BJ (cell line): ENCODE data around the gene LHFPL2. TPM values are rescaled to one million over a fixed set of nuclear protein-coding genes. Genes with fewer than 3 reads are reported as not detected.
A peak's percentile ranks its signal among the peaks of the same experiment; 100 is the strongest.

Experiments
- CTCF ChIA-PET: fragments of 350-600 bp; formaldehyde crosslinking; extraction: SDS; loops from one replicate; lab custom pipeline; 2021; ENCODE audit warnings: antibody characterized with exemption, inconsistent platforms; lab: Yijun Ruan, JAX
- POLR2A ChIA-PET: fragments of 300-600 bp; sonication (Branson Sonifier 250); formaldehyde crosslinking; extraction: SDS; loops from one replicate; lab custom pipeline; 2021; ENCODE audit warnings: antibody characterized with exemption; lab: Charles Lee
- DNase-seq: peaks from one replicate; pipeline ENCODE4 v3.0.0-alpha.2; 2011; ENCODE audit warnings: low read depth
- H3K27me3 ChIP-seq: 2 replicates; pipeline ENCODE4 v1.6.0; 2011; ENCODE audit warnings: low read length; ENCODE audit not compliant: control insufficient read depth, insufficient read depth
- H3K36me3 ChIP-seq: 2 replicates; pipeline ENCODE4 v1.5.1; 2011; ENCODE audit warnings: low read length; ENCODE audit not compliant: control insufficient read depth, insufficient read depth
- H3K4me3 ChIP-seq: 2 replicates; pipeline ENCODE4 v1.5.1; 2011; ENCODE audit warnings: low read depth, mild to moderate bottlenecking, control low read depth, low read length
- CTCF ChIP-seq: IDR thresholded peaks from 2 replicates; pipeline ENCODE4 v1.5.1; 2011; ENCODE audit warnings: low read depth, mild to moderate bottlenecking, control low read depth, inconsistent platforms, low read length, moderate library complexity; ENCODE audit not compliant: insufficient read depth
- polyA plus RNA-seq: library from polyadenylated mRNA; depleted of rRNA; stranded (reverse); fragments of >200 nt; gene quantifications from 2 replicates; pipeline ENCODE4 v1.2.3, GENCODE V29; 2011

The LHFPL2 gene
- polyA plus RNA-seq, 1 experiment, result 4.4 TPM

GRCh38 chr5:78537821-78538220, 110.8 kb downstream of the LHFPL2 start:
- H3K4me3 ChIP-seq, result no peak overlapping the region
- ChIA-PET POLR2A (no interaction called here), CTCF (interaction anchor here (0.6 to 3.1 kb wide), 24 partner anchors 13 to 428 kb away, joined by 3 to 10 read pairs (median 3); partner anchors contain the start of gene LHFPL2)
- no peaks in the 10 kb centered on the region for H3K27me3 ChIP-seq
- TF ChIP-seq CTCF, result peak; percentile 63
- no peaks in the 10 kb centered on the region for H3K36me3 ChIP-seq
- no peak for DNase-seq

- Histone ChIP-seq H3K4me3 (no peak overlapping the region), H3K27me3 (no peaks in the 10 kb centered on the region), H3K36me3 (no peaks in the 10 kb centered on the region)
- ChIA-PET POLR2A (interaction anchor here (0.5 kb wide), 1 partner anchor 111 kb away, joined by 3 read pairs; the partner anchor contains the start of gene LHFPL2), CTCF (interaction anchor here (0.6 to 3.1 kb wide), 25 partner anchors 13 to 429 kb away, joined by 3 to 10 read pairs (median 3); partner anchors contain the start of gene LHFPL2)
- TF ChIP-seq CTCF, result no peak
- no peak for DNase-seq
These were observed 111.2 kb downstream of the LHFPL2 start for GRCh38 chr5:78537411-78537810.

GRCh38 chr5:78536661-78537196, 111.8 kb downstream of the LHFPL2 start:
- H3K4me3 ChIP-seq, result no peak overlapping the region
- ChIA-PET POLR2A (interaction anchor here (0.5 kb wide), 1 partner anchor 112 kb away, joined by 3 read pairs; the partner anchor contains the start of gene LHFPL2), CTCF (interaction anchor here (0.7 to 3.1 kb wide), 18 partner anchors 14 to 429 kb away, joined by 3 to 10 read pairs (median 4); no protein-coding TSS in a partner anchor)
- H3K27me3 ChIP-seq, result no peaks in the 10 kb centered on the region
- DNase-seq, result no peak
- no peaks in the 10 kb centered on the region for H3K36me3 ChIP-seq
- TF ChIP-seq CTCF, result no peak

- no peak for DNase-seq
- TF ChIP-seq CTCF, result no peak
- H3K4me3 ChIP-seq, result no peak overlapping the region
- ChIA-PET CTCF (interaction anchor here (0.7 to 1.4 kb wide), 3 partner anchors 19 to 431 kb away, joined by 3 to 4 read pairs (median 3); no protein-coding TSS in a partner anchor), POLR2A (no interaction called here)
- H3K36me3 ChIP-seq, result no peaks in the 10 kb centered on the region
- no peaks in the 10 kb centered on the region for H3K27me3 ChIP-seq
These were observed 113.7 kb downstream of the LHFPL2 start for GRCh38 chr5:78534905-78535200.

GRCh38 chr5:78534148-78534904, 114.2 kb downstream of the LHFPL2 start:
- Histone ChIP-seq H3K27me3 (no peaks in the 10 kb centered on the region), H3K4me3 (no peak overlapping the region), H3K36me3 (no peaks in the 10 kb centered on the region)
- CTCF ChIA-PET, result interaction anchor here (0.7 to 2.9 kb wide), 6 partner anchors 8 to 432 kb away, joined by 3 to 9 read pairs (median 4); no protein-coding TSS in a partner anchor
- TF ChIP-seq CTCF, result no peak
- no peak for DNase-seq
- POLR2A ChIA-PET, result no interaction called here
